HepG2 (cell line): Measurements from ENCODE around the gene SH2D7. TPM values are rescaled to one million over a fixed set of nuclear protein-coding genes. Genes with fewer than 3 reads are reported as not detected.

Experiments
- HNF1B ChIP-seq: sonication (generic); formaldehyde crosslinking; IDR thresholded peaks from 2 replicates; pipeline ENCODE4 v1.5.1; 2020; ENCODE audit warnings: mild to moderate bottlenecking, moderate library complexity, missing genetic modification reagents
- ISL2 ChIP-seq: sonication (generic); formaldehyde crosslinking; IDR thresholded peaks from 2 replicates; pipeline ENCODE4 v1.5.0; 2020; ENCODE audit warnings: missing genetic modification reagents
- SNAPC4 ChIP-seq: sonication (generic); formaldehyde crosslinking; IDR thresholded peaks from 2 replicates; pipeline ENCODE4 v1.4.0; 2020; ENCODE audit warnings: mild to moderate bottlenecking, missing genetic modification reagents
- SP2 ChIP-seq: sonication (generic); formaldehyde crosslinking; IDR thresholded peaks from 2 replicates; pipeline ENCODE4 v1.5.1; 2020; ENCODE audit warnings: mild to moderate bottlenecking, missing genetic modification reagents
- SRF ChIP-seq: IDR thresholded peaks from 2 replicates; pipeline ENCODE4 v1.6.1; 2011; ENCODE audit warnings: mild to moderate bottlenecking, low read depth, low read length, moderate library complexity
- ZNF496 ChIP-seq: sonication (generic); formaldehyde crosslinking; IDR thresholded peaks from 2 replicates; pipeline ENCODE4 v1.8.1; 2023; ENCODE audit warnings: mild to moderate bottlenecking, moderate library complexity, missing genetic modification reagents; ENCODE audit not compliant: insufficient replicate concordance
- ZNF556 ChIP-seq: sonication (generic); formaldehyde crosslinking; IDR thresholded peaks from 2 replicates; pipeline ENCODE4 v1.4.0; 2020; ENCODE audit warnings: mild to moderate bottlenecking, missing genetic modification reagents, borderline replicate concordance
- polyA plus RNA-seq, 8 experiments: library from polyadenylated mRNA; depleted of rRNA in 3 of 8; stranded (reverse) in 7 of 8; unstranded in 1 of 8; fragments of >200 nt; fragmentation: Illumina TruSeq in 4 of 8; extraction: Trizol in 4 of 8; gene quantifications; 2 replicates each; pipeline versions ENCODE4 v1.2.1 to v1.2.3, GENCODE V29; 2011 to 2016; ENCODE audit warnings: low read depth in 4 of 8, missing spikeins in 1 of 8, mixed read lengths in 1 of 8; ENCODE audit not compliant: insufficient read depth in 1 of 8
- total RNA-seq, 5 experiments: library from RNA; depleted of rRNA; stranded (reverse); fragments of >200 nt; fragmentation: Illumina TruSeq; extraction: Trizol; gene quantifications; 2 replicates each; pipeline ENCODE4 v1.2.3, GENCODE V29; 2016; ENCODE audit warnings: low read depth in 1 of 5

The SH2D7 gene
- total and polyA plus RNA-seq, 2 of the 13 experiments (the other 11 are each of a cell fraction or from before 2014, with no cell fraction given), result not detected

- TF ChIP-seq HNF1B (CRISPR knock-in tag), result no peak
- TF ChIP-seq SNAPC4 (CRISPR knock-in tag), result no peak
- no peak for TF ChIP-seq SP2 (CRISPR knock-in tag)
- no peak for TF ChIP-seq ZNF496 (CRISPR knock-in tag)
- no peak for TF ChIP-seq ZNF556 (CRISPR knock-in tag)
- TF ChIP-seq ISL2 (CRISPR knock-in tag), result no peak
- TF ChIP-seq SRF, result no peak
Measured at GRCh38 chr15:78120523-78120922, 28.2 kb downstream of the SH2D7 start (continued).
